Keratinocyte (primary cell): ENCODE data around the gene FAM83B. TPM values are rescaled to one million over a fixed set of nuclear protein-coding genes. Genes with fewer than 3 reads are reported as not detected.

Source experiments
- DNase-seq: peaks from one replicate; pipeline ENCODE4 v3.0.0-alpha.2; 2011; ENCODE audit warnings: low read depth, missing footprints, low spot score
- FAIRE-seq: peaks from 2 replicates; lab custom pipeline; 2011; peaks lifted over from hg19 to GRCh38; lab: Jason Lieb, UNC
- H2AFZ ChIP-seq: 2 replicates; pipeline ENCODE4 v1.6.0; 2012; ENCODE audit warnings: low read length, control low read depth, inconsistent platforms; ENCODE audit not compliant: control insufficient read depth
- H3K27ac ChIP-seq: 2 replicates; pipeline ENCODE4 v1.5.1; 2011; ENCODE audit warnings: low read length; ENCODE audit not compliant: control insufficient read depth, insufficient read depth
- H3K27me3 ChIP-seq: 3 replicates; pipeline ENCODE4 v1.6.0; 2011; ENCODE audit warnings: low read length; ENCODE audit not compliant: control insufficient read depth, insufficient read depth; ENCODE audit errors: extremely low read depth
- H3K36me3 ChIP-seq, 2 experiments: 2 replicates in 1 of 2; 3 replicates in 1 of 2; pipeline ENCODE4 v1.5.1; 2011; ENCODE audit warnings: low read length in 2 of 2, mild to moderate bottlenecking in 1 of 2; ENCODE audit not compliant: control insufficient read depth in 2 of 2, insufficient read depth in 2 of 2; ENCODE audit errors: extremely low read depth in 1 of 2
- H3K4me1 ChIP-seq: 3 replicates; pipeline ENCODE4 v1.5.1; 2011; ENCODE audit warnings: low read length; ENCODE audit not compliant: control insufficient read depth, insufficient read depth; ENCODE audit errors: extremely low read depth
- H3K4me2 ChIP-seq: 3 replicates; pipeline ENCODE4 v1.6.0; 2011; ENCODE audit warnings: low read depth, low read length; ENCODE audit not compliant: control insufficient read depth, insufficient read depth; ENCODE audit errors: extremely low read depth
- H3K4me3 ChIP-seq, 3 experiments: fragments of 200-600 bp in 1 of 3; sonication (generic) in 1 of 3; 2 replicates in 2 of 3; 3 replicates in 1 of 3; pipeline ENCODE4 v1.5.1; 2011 to 2016; ENCODE audit warnings: low read length in 3 of 3, mild to moderate bottlenecking in 3 of 3, control low read depth in 2 of 3, inconsistent platforms in 1 of 3, low read depth in 1 of 3, mixed read lengths in 1 of 3, mixed run types in 1 of 3, moderate library complexity in 1 of 3; ENCODE audit not compliant: control insufficient read depth in 2 of 3, insufficient read depth in 2 of 3; ENCODE audit errors: extremely low read depth in 1 of 3
- H3K79me2 ChIP-seq: 2 replicates; pipeline ENCODE4 v1.6.0; 2012; ENCODE audit warnings: low read length; ENCODE audit not compliant: control insufficient read depth, insufficient read depth
- H3K9ac ChIP-seq: 3 replicates; pipeline ENCODE4 v1.6.0; 2011; ENCODE audit warnings: low read length; ENCODE audit not compliant: control insufficient read depth, insufficient read depth; ENCODE audit errors: extremely low read depth
- H3K9me1 ChIP-seq: 3 replicates; pipeline ENCODE4 v1.6.0; 2011; ENCODE audit warnings: low read length; ENCODE audit not compliant: control insufficient read depth, insufficient read depth; ENCODE audit errors: extremely low read depth
- H3K9me3 ChIP-seq: 2 replicates; pipeline ENCODE4 v1.5.1; 2012; ENCODE audit warnings: low read depth, low read length; ENCODE audit not compliant: control insufficient read depth
- H4K20me1 ChIP-seq: 3 replicates; pipeline ENCODE4 v1.6.0; 2011; ENCODE audit warnings: low read length; ENCODE audit not compliant: control insufficient read depth, insufficient read depth; ENCODE audit errors: extremely low read depth
- EZH2 ChIP-seq: IDR thresholded peaks from one replicate; pipeline ENCODE4 v1.6.1; 2012; ENCODE audit warnings: inconsistent platforms, mild to moderate bottlenecking, low read length, moderate library complexity
- dilution Hi-C: fragments of 300-500 bp; cut with MboI; formaldehyde crosslinking; loops from one replicate; pipeline ENCODE4 v1.7.0; 2020; ENCODE audit warnings: low sequenced_read_pairs; ENCODE audit not compliant: extremely low pct_ligation_motif_present
- polyA plus RNA-seq, 5 experiments: library from polyadenylated mRNA; depleted of rRNA in 3 of 5; stranded (reverse) in 3 of 5; stranded (forward) in 1 of 5; unstranded in 1 of 5; fragments of >200 nt; gene quantifications; 1 replicate in 1 of 5; 2 replicates in 3 of 5; 3 replicates in 1 of 5; pipeline versions ENCODE4 v1.2.1 to v1.2.3, GENCODE V29; 2011 to 2012; ENCODE audit warnings: missing spikeins in 2 of 5, low read depth in 1 of 5, low replicate concordance in 1 of 5
- TF ChIP-seq, protein P1 (sequence below), 3 experiments: IDR thresholded peaks in 1 of 3; conservative IDR thresholded peaks in 1 of 3; optimal IDR thresholded peaks in 1 of 3; 2 replicates in 2 of 3; 3 replicates in 1 of 3; pipeline versions ENCODE3 to v1.5.1; 2011; ENCODE audit warnings: low read length in 3 of 3, mild to moderate bottlenecking in 3 of 3, moderate library complexity in 2 of 3, control low read depth in 1 of 3, inconsistent platforms in 1 of 3; ENCODE audit not compliant: insufficient read depth in 2 of 3; ENCODE audit errors: extremely low read depth in 1 of 3

FAM83B gene
- polyA plus RNA-seq, 1 donor (not counting 4 experiments of a cell fraction or from before 2014, with no cell fraction given): 30.3 TPM

DNA sequence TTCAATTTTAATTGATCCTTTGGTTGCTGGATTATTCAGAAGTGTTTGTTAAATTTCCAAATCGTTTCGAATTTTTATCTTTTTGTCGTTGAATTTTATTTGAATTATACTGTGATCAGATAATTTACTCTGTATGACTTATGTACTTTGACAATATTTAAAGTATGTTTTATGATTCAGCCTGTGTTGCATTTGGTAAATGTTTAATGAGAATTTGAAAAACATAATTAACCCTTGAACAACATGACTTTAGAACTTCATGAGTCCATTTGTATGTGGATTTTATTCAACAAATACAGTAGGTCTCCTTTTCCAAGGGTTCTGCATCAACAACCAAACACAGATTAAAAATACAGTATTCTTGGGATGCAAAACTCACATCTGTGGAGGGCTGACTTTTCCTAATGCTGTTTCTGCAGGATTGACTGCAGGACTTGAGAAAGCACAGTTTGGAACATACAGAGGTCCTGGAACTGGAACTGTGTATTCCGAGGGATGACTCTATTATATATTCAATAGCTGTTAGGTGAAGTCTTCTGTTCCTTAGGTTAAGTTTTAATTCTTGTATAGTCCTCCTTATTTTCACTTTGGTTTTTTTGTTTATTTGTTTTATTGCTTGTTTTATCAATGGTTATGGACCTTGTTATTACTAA lies 40.5 kb downstream of the FAM83B start:
- no peaks in the 10 kb centered on the region for H3K9me3 ChIP-seq
- H2AFZ ChIP-seq: no peak overlapping the region
- no peak overlapping the region for H3K4me3 ChIP-seq
- dilution Hi-C loops: no loop called here
- H3K79me2 ChIP-seq: peaks cover 69% of the 10 kb centered on the region
- H3K4me2 ChIP-seq: no peak overlapping the region
- FAIRE-seq (peak; percentile 32), DNase-seq (no peak)
- H3K9ac ChIP-seq: no peak overlapping the region
- H4K20me1 ChIP-seq: peaks cover 6% of the 10 kb centered on the region
- no peak for TF ChIP-seq EZH2
- TF ChIP-seq, protein P1, sequence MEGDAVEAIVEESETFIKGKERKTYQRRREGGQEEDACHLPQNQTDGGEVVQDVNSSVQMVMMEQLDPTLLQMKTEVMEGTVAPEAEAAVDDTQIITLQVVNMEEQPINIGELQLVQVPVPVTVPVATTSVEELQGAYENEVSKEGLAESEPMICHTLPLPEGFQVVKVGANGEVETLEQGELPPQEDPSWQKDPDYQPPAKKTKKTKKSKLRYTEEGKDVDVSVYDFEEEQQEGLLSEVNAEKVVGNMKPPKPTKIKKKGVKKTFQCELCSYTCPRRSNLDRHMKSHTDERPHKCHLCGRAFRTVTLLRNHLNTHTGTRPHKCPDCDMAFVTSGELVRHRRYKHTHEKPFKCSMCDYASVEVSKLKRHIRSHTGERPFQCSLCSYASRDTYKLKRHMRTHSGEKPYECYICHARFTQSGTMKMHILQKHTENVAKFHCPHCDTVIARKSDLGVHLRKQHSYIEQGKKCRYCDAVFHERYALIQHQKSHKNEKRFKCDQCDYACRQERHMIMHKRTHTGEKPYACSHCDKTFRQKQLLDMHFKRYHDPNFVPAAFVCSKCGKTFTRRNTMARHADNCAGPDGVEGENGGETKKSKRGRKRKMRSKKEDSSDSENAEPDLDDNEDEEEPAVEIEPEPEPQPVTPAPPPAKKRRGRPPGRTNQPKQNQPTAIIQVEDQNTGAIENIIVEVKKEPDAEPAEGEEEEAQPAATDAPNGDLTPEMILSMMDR (optimal IDR thresholded peaks at IDR 0.05 in 1 of 3, IDR thresholded peaks at IDR 0.05 in 1 of 3, conservative IDR thresholded peaks at IDR 0.05 in 1 of 3; ENCODE audit: extremely low read depth in 1 of 3, insufficient read depth in 2 of 3, low read length in 3 of 3): no peak
- peaks cover 21% of the 10 kb centered on the region for H3K4me1 ChIP-seq
- no peak overlapping the region for H3K27ac ChIP-seq
- H3K36me3 ChIP-seq: peaks cover 3 to 4% of the 10 kb centered on the region in 2 experiments
- no peaks in the 10 kb centered on the region for H3K27me3 ChIP-seq
- H3K9me1 ChIP-seq: no peaks in the 10 kb centered on the region

DNA sequence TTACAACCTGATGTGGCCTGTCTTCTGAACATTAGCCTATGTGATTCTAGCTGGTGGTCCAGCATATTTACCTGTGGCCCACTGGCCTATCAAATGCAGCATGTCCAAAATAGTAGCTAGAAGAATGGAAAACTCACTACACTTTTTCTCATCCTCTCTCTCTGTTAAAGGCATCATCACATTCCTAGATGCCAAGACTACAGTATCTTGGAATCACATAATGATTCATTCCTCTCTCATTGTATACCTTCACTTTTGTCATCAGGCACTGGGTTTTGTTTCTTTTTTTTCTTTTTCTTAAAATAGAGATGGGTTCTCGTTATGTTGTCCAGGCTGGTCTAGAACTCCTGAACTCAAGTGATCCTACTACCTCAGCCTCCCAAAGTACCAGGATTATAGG lies 45.0 kb downstream of the FAM83B start:
- peak; percentile 78 for FAIRE-seq

More for the DNA sequence above, 45.0 kb downstream of the FAM83B start:
- Histone ChIP-seq H3K4me1 (peaks cover 25% of the 10 kb centered on the region), H3K9ac (peak overlapping the region; percentile 10), H3K27me3 (no peaks in the 10 kb centered on the region), H3K9me1 (no peaks in the 10 kb centered on the region), H3K79me2 (peaks cover 66% of the 10 kb centered on the region), H3K4me2 (peak overlapping the region; percentile 8), H2AFZ (no peak overlapping the region), H3K36me3 (peaks cover 3 to 4% of the 10 kb centered on the region in 2 experiments), H3K9me3 (no peaks in the 10 kb centered on the region), H3K27ac (peak overlapping the region; percentile 77), H3K4me3 (no peak overlapping the region), H4K20me1 (peaks cover 3% of the 10 kb centered on the region)
- TF ChIP-seq, protein P1 (optimal IDR thresholded peaks at IDR 0.05 in 1 of 3, IDR thresholded peaks at IDR 0.05 in 1 of 3, conservative IDR thresholded peaks at IDR 0.05 in 1 of 3; ENCODE audit: extremely low read depth in 1 of 3, insufficient read depth in 2 of 3, low read length in 3 of 3): no peak
- TF ChIP-seq EZH2: no peak
- dilution Hi-C loops: no loop called here
- no peak for DNase-seq
